Measurements from ENCODE around the gene PHB1. TPM values are rescaled to one million over a fixed set of nuclear protein-coding genes. Genes with fewer than 3 reads are reported as not detected.
A peak's percentile ranks its signal among the peaks of the same experiment; 100 is the strongest.

Gene PHB1
- total RNA-seq, 1 donor from 2014 or later: 128 TPM

DNA sequence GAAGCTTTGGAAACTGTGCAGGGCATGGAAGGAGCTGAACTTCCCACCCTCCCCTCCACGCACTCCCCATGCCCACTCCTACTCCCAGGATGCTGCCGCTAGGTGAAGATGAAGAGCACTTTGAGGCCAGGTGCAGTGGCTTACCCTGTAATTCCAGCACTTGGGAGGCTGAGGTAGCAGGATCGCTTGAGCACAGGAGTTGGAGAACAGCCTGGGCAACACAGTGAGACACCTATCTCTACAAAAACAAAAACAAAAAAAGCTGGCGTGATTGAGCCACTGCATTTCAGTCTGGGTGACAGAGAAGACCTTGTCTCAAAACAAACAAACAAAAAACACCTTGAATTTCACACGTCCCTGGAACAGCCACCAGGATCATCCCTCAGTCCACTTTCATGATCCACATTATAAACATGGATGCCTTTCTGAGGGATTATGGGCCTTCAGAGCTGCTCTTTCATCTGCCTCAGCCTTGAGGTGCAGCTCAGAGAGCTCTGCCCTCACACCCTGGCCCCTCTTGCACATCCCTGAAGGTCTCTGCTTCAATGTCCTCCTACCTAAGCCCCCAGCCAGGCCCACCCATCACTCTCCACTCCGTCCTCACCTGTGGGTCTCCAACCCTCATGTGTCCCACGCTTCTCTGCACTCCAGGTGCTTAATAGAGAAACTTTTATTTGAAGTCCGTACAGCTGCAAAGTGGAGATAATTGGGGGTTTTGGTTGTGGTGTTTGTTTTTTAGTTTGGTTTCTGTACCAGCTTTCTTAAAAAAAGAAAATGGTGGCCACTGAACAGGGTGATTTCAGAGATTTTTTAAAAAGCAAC, 25.8 kb downstream of the PHB1 start:
- DNase-seq (ENCODE audit: extremely low spot score, unreplicated experiment): no peak
- H3K4me3 Mint-ChIP-seq (ENCODE audit: unreplicated experiment): no peak overlapping the region
- H3K27me3 Mint-ChIP-seq (ENCODE audit: unreplicated experiment): no peaks in the 10 kb centered on the region
- H3K9me3 Mint-ChIP-seq (ENCODE audit: unreplicated experiment): no peaks in the 10 kb centered on the region
- peaks cover 20% of the 10 kb centered on the region for H3K4me1 Mint-ChIP-seq (ENCODE audit: unreplicated experiment)
- peak overlapping the region; percentile 8 for H3K27ac Mint-ChIP-seq (ENCODE audit: unreplicated experiment)
- TF ChIP-seq, protein P1, sequence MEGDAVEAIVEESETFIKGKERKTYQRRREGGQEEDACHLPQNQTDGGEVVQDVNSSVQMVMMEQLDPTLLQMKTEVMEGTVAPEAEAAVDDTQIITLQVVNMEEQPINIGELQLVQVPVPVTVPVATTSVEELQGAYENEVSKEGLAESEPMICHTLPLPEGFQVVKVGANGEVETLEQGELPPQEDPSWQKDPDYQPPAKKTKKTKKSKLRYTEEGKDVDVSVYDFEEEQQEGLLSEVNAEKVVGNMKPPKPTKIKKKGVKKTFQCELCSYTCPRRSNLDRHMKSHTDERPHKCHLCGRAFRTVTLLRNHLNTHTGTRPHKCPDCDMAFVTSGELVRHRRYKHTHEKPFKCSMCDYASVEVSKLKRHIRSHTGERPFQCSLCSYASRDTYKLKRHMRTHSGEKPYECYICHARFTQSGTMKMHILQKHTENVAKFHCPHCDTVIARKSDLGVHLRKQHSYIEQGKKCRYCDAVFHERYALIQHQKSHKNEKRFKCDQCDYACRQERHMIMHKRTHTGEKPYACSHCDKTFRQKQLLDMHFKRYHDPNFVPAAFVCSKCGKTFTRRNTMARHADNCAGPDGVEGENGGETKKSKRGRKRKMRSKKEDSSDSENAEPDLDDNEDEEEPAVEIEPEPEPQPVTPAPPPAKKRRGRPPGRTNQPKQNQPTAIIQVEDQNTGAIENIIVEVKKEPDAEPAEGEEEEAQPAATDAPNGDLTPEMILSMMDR (IDR thresholded peaks at IDR 0.05): no peak
- no peaks in the 10 kb centered on the region for H3K36me3 Mint-ChIP-seq (ENCODE audit: unreplicated experiment)

DNA sequence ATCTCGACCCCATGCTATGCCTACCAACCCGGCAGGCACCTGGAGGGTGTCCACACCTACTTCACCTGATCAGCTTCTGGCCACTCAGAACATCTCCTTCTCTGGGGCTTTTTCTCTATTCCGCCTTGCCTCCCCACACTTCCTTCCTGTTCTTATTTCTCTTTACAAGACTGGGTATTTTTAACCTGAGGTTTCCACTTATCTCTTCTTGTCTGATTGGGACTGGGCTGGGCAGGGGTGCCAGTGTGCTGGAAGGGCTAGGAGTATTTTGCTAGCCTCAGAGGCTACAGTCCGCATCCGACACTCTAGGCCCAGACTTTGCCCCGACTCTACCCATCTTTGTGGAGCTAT, 26.4 kb downstream of the PHB1 start:
- Mint-ChIP-seq H3K4me1 (ENCODE audit: unreplicated experiment) (peaks cover 16% of the 10 kb centered on the region), H3K27me3 (ENCODE audit: unreplicated experiment) (no peaks in the 10 kb centered on the region), H3K27ac (ENCODE audit: unreplicated experiment) (no peak overlapping the region), H3K36me3 (ENCODE audit: unreplicated experiment) (no peaks in the 10 kb centered on the region), H3K4me3 (ENCODE audit: unreplicated experiment) (no peak overlapping the region), H3K9me3 (ENCODE audit: unreplicated experiment) (no peaks in the 10 kb centered on the region)
- no peak for DNase-seq (ENCODE audit: extremely low spot score, unreplicated experiment)
- TF ChIP-seq, protein P1 (IDR thresholded peaks at IDR 0.05): no peak

DNA sequence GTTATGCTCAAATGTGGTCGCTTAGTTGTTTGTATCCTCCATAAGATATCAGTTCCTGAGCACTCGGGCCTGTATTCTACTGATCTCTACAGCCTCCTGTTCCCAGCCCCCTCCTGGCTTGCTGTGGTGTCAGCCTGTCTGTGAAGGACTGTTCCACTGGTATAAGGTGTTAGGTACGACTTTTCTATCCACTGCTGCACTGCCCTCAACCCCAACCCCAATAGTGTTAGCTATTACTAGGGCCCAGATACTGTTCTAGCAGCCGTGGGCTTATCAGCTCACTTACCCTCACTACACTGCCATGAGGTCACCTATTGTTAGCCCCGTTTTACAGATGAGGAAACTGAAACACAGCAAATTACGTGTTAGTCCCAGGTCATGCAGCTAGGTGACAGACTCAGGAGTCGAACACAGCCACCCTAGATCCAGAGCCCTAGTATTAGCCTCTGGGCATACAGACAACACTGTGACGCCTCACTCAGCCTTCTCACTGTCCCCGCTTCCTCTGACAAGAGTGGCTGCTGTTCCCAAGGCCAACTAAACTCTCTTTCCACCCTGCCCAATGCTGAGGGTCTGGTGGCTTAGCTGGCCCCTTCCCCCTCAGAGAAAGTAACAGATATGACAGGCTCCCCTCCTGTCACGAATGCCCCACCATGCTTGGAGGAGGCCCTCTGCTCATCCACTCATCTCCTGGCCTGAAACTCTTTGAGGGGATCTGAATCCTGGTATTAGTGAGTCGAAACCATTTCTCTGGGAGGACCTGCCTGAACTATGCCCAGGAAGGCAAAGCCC, 27.0 kb downstream of the PHB1 start:
- Mint-ChIP-seq H3K4me3 (ENCODE audit: unreplicated experiment) (no peak overlapping the region), H3K36me3 (ENCODE audit: unreplicated experiment) (no peaks in the 10 kb centered on the region), H3K27me3 (ENCODE audit: unreplicated experiment) (no peaks in the 10 kb centered on the region), H3K4me1 (ENCODE audit: unreplicated experiment) (peaks cover 16% of the 10 kb centered on the region), H3K27ac (ENCODE audit: unreplicated experiment) (no peak overlapping the region), H3K9me3 (ENCODE audit: unreplicated experiment) (no peaks in the 10 kb centered on the region)
- TF ChIP-seq, protein P1 (IDR thresholded peaks at IDR 0.05): no peak
- no peak for DNase-seq (ENCODE audit: extremely low spot score, unreplicated experiment)

DNA sequence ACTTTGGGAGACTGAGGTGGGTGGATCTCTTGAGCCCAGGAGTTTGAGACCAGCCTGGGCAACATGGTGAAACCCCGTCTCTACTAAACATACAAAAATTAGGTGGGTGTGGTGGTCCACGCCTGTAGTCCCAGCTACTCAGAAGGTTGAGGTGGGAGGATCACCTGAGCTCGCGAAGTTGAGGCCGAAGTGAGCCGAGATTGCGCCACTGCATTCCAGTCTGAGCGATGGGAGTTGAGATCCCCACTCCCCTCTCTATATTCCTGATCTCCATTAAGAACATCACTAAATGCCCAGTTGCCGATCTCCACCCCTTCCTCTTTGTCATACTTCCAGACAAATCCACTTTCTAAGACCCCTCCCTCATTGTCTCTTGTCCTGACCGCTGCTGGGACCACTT, 28.3 kb downstream of the PHB1 start:
- no peaks in the 10 kb centered on the region for H3K9me3 Mint-ChIP-seq (ENCODE audit: unreplicated experiment)
- TF ChIP-seq, protein P1 (IDR thresholded peaks at IDR 0.05): no peak
- H3K4me3 Mint-ChIP-seq (ENCODE audit: unreplicated experiment): no peak overlapping the region
- no peak for DNase-seq (ENCODE audit: extremely low spot score, unreplicated experiment)
- no peaks in the 10 kb centered on the region for H3K36me3 Mint-ChIP-seq (ENCODE audit: unreplicated experiment)
- H3K27ac Mint-ChIP-seq (ENCODE audit: unreplicated experiment): no peak overlapping the region
- H3K27me3 Mint-ChIP-seq (ENCODE audit: unreplicated experiment): peaks cover 4% of the 10 kb centered on the region
- H3K4me1 Mint-ChIP-seq (ENCODE audit: unreplicated experiment): peaks cover 16% of the 10 kb centered on the region

DNA sequence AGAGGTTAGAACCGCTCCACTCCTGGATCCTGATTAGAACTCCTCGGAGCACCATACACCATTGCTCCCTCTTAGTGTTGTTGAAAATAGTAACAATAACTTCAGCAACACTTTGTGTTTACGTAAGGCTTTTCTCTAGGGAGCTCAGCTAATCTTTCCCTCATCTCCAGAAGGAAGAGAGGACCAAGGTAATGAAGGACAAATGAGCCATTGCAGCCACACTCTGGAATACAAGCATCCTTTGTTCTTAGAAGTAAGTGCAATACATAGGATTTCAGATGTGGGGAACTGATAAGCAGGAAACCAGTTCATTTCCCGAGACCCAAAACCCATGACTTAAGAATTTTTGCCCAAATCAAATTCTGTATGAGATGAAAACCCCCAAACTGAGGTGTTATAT, 29.7 kb downstream of the PHB1 start:
- Mint-ChIP-seq H3K27ac (ENCODE audit: unreplicated experiment) (no peak overlapping the region), H3K9me3 (ENCODE audit: unreplicated experiment) (no peaks in the 10 kb centered on the region), H3K27me3 (ENCODE audit: unreplicated experiment) (peaks cover 4% of the 10 kb centered on the region), H3K36me3 (ENCODE audit: unreplicated experiment) (no peaks in the 10 kb centered on the region), H3K4me3 (ENCODE audit: unreplicated experiment) (no peak overlapping the region), H3K4me1 (ENCODE audit: unreplicated experiment) (peaks cover 3% of the 10 kb centered on the region)
- TF ChIP-seq, protein P1 (IDR thresholded peaks at IDR 0.05): no peak
- DNase-seq (ENCODE audit: extremely low spot score, unreplicated experiment): no peak
